OCI-LY7 (cell line): ENCODE results near the gene TMEM53.

Experiments
- EZH2phosphoT487 ChIP-seq: fragments of 200-600 bp; sonication (generic); IDR thresholded peaks from 2 replicates; pipeline ENCODE4 v1.6.1; 2018; ENCODE audit warnings: low read depth, borderline replicate concordance, mild to moderate bottlenecking, mixed run types, antibody characterized with exemption, low read length, moderate library complexity, mixed read lengths
- TF ChIP-seq, protein P1 (sequence below): fragments of 200-600 bp; sonication (generic); conservative IDR thresholded peaks from 2 replicates; pipeline ENCODE4 v1.5.1; 2014; ENCODE audit warnings: mild to moderate bottlenecking, antibody characterized with exemption, low read length, moderate library complexity, mixed read lengths

DNA sequence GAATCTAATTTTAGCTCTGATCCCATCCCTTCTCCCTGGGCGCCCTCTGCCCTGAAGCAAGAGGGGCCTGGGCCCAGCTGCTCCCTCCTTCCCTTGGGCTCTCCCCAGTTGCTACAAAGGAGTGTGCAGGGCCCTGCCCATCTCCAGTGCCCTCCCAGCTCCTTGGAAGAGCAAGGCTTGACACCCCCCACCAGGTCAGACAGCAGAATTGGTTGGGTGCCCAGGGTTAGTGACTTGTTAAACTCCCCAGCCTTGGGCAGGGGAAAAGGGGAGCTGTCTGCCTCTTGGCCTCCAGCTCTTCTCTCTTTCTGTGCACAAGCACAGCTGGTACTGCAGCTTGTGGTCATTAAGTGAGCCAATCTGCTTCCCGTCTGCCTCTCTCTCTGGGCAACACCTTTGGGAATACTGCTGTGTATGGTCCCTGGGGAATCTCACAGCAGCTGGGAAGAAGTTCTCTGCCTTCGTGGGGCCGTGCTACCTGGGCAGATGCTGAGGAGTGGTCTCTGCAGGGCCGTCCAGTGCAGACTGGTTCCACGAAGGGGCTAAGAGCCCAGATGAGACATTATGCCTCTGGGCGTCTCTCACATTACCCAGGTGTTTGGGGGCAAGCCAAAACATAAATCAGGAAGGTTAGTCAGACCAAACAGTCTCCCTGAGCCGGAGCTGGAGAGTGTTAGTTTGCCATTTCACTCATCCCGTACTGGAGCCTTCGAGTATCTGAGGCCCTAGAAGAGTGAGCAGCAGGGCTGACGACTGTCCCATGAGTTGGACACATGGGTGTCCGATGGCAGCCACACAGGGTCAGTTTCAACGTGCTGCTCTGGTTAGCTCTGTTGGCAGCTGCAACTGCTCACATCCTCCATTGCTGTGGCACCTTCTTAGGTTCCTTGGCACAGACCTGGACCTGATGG, 37.3 kb downstream of the TMEM53 start:
- TF ChIP-seq, protein P1, sequence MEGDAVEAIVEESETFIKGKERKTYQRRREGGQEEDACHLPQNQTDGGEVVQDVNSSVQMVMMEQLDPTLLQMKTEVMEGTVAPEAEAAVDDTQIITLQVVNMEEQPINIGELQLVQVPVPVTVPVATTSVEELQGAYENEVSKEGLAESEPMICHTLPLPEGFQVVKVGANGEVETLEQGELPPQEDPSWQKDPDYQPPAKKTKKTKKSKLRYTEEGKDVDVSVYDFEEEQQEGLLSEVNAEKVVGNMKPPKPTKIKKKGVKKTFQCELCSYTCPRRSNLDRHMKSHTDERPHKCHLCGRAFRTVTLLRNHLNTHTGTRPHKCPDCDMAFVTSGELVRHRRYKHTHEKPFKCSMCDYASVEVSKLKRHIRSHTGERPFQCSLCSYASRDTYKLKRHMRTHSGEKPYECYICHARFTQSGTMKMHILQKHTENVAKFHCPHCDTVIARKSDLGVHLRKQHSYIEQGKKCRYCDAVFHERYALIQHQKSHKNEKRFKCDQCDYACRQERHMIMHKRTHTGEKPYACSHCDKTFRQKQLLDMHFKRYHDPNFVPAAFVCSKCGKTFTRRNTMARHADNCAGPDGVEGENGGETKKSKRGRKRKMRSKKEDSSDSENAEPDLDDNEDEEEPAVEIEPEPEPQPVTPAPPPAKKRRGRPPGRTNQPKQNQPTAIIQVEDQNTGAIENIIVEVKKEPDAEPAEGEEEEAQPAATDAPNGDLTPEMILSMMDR = no peak
- no peak for TF ChIP-seq EZH2phosphoT487
